Endothelial cell of umbilical vein (primary cell): ENCODE data around the gene RPL35A. TPM values are rescaled to one million over a fixed set of nuclear protein-coding genes. Genes with fewer than 3 reads are reported as not detected.

ENCODE experiments used
- BruUV-seq: library from RNA; stranded (reverse); fragments of 400-500 nt; replicated peaks from 2 replicates; lab custom pipeline; 2021; lab: Mats Ljungman, UMichigan
- CTCF ChIA-PET: fragments of 300-600, 350-600 bp; sonication (Branson Sonifier 250); formaldehyde crosslinking; loops from one replicate; lab custom pipeline; 2021; ENCODE audit warnings: antibody characterized with exemption, inconsistent platforms; lab: Charles Lee
- POLR2A ChIA-PET: fragments of 300-600, 350-600 bp; sonication (Branson Sonifier 250); formaldehyde crosslinking; loops from one replicate; lab custom pipeline; 2021; ENCODE audit warnings: antibody characterized with exemption, inconsistent platforms; lab: Charles Lee
- DNase-seq: peaks from one replicate; pipeline ENCODE4 v3.0.0-alpha.2; 2011; ENCODE audit warnings: low read depth, low spot score
- FAIRE-seq: peaks from 2 replicates; lab custom pipeline; 2011; peaks lifted over from hg19 to GRCh38; lab: Jason Lieb, UNC
- H2AFZ ChIP-seq: 2 replicates; pipeline ENCODE4 v1.6.0; 2012; ENCODE audit warnings: low read depth, low read length, control low read depth, inconsistent platforms
- H3K27ac ChIP-seq: 2 replicates; pipeline ENCODE4 v1.5.1; 2011; ENCODE audit warnings: low read depth, mild to moderate bottlenecking, control low read depth, low read length, moderate library complexity; ENCODE audit not compliant: insufficient read depth
- H3K27me3 ChIP-seq, 2 experiments: 2 replicates each; pipeline versions ENCODE4 v1.6.0 to v1.6.1; 2011; ENCODE audit warnings: low read length in 2 of 2, mixed read lengths in 1 of 2; ENCODE audit not compliant: control insufficient read depth in 2 of 2, insufficient read depth in 2 of 2
- H3K36me3 ChIP-seq, 2 experiments: 2 replicates in 1 of 2; 3 replicates in 1 of 2; pipeline ENCODE4 v1.5.1; 2011; ENCODE audit warnings: low read length in 2 of 2, mild to moderate bottlenecking in 1 of 2, moderate library complexity in 1 of 2; ENCODE audit not compliant: control insufficient read depth in 2 of 2, insufficient read depth in 2 of 2; ENCODE audit errors: extremely low read depth in 1 of 2
- H3K4me1 ChIP-seq: 3 replicates; pipeline ENCODE4 v1.5.1; 2011; ENCODE audit warnings: mild to moderate bottlenecking, low read length; ENCODE audit not compliant: control insufficient read depth, insufficient read depth; ENCODE audit errors: extremely low read depth
- H3K4me2 ChIP-seq: 2 replicates; pipeline ENCODE4 v1.6.1; 2011; ENCODE audit warnings: low read length, control low read depth, mixed read lengths; ENCODE audit not compliant: insufficient read depth
- H3K4me3 ChIP-seq, 3 experiments: fragments of 200-600 bp in 1 of 3; sonication (generic), shearing (Covaris generic) in 1 of 3; replicated peaks in 1 of 3; 2 replicates each; pipeline ENCODE4 v1.5.1; 2011 to 2016; ENCODE audit warnings: control low read depth in 3 of 3, low read length in 3 of 3, mild to moderate bottlenecking in 2 of 3, inconsistent platforms in 1 of 3, low read depth in 1 of 3, moderate library complexity in 1 of 3; ENCODE audit not compliant: insufficient read depth in 1 of 3
- H3K79me2 ChIP-seq: 2 replicates; pipeline ENCODE4 v1.6.0; 2012; ENCODE audit warnings: low read length, inconsistent platforms; ENCODE audit not compliant: control insufficient read depth, insufficient read depth
- H3K9ac ChIP-seq: replicated peaks from 2 replicates; pipeline ENCODE3; 2011; ENCODE audit warnings: low read length, control low read depth; ENCODE audit not compliant: insufficient read depth; ENCODE audit errors: extremely low read depth
- H3K9me1 ChIP-seq: replicated peaks from 3 replicates; pipeline ENCODE4 v1.6.0; 2011; ENCODE audit warnings: mild to moderate bottlenecking, low read length; ENCODE audit not compliant: control insufficient read depth, insufficient read depth; ENCODE audit errors: extremely low read depth
- H3K9me3 ChIP-seq: replicated peaks from 2 replicates; pipeline ENCODE4 v1.5.1; 2012; ENCODE audit warnings: low read length, inconsistent platforms; ENCODE audit not compliant: control insufficient read depth, insufficient read depth
- H4K20me1 ChIP-seq: replicated peaks from 2 replicates; pipeline ENCODE3; 2011; ENCODE audit warnings: mild to moderate bottlenecking, low read length; ENCODE audit not compliant: control insufficient read depth, insufficient read depth; ENCODE audit errors: extremely low read depth
- CTCF ChIP-seq, 2 donors: IDR thresholded peaks; 1 replicate in 1 of 2; 2 replicates in 1 of 2; pipeline ENCODE4 v1.5.1; 2011; ENCODE audit warnings: low read length in 2 of 2, mild to moderate bottlenecking in 2 of 2, moderate library complexity in 2 of 2, control low read depth in 1 of 2, inconsistent platforms in 1 of 2, low read depth in 1 of 2; ENCODE audit not compliant: insufficient read depth in 1 of 2; ENCODE audit errors: extremely low read depth in 1 of 2
- EZH2 ChIP-seq: IDR thresholded peaks from 2 replicates; pipeline ENCODE4 v1.6.1; 2012; ENCODE audit warnings: borderline replicate concordance, low read depth, mild to moderate bottlenecking, moderate library complexity, low read length, inconsistent platforms; ENCODE audit not compliant: severe bottlenecking
- FOS ChIP-seq: IDR thresholded peaks from 2 replicates; pipeline ENCODE4 v1.6.1; 2011; ENCODE audit warnings: mild to moderate bottlenecking, low read length, moderate library complexity, borderline replicate concordance; ENCODE audit not compliant: insufficient read depth
- GATA2 ChIP-seq: IDR thresholded peaks from 2 replicates; pipeline ENCODE4 v1.7.0; 2011; ENCODE audit warnings: low read depth, mild to moderate bottlenecking, moderate library complexity, mixed read lengths, low read length; ENCODE audit not compliant: insufficient read length, insufficient read depth
- MAX ChIP-seq: IDR thresholded peaks from 2 replicates; pipeline ENCODE4 v1.6.1; 2011; ENCODE audit not compliant: insufficient read depth, insufficient read length
- MYC ChIP-seq: IDR thresholded peaks from one replicate; pipeline ENCODE4 v1.6.1; 2011; ENCODE audit warnings: mild to moderate bottlenecking, low read depth, low read length
- POLR2A ChIP-seq: IDR thresholded peaks from 2 replicates; pipeline ENCODE4 v1.6.1; 2012; ENCODE audit warnings: low read depth, mild to moderate bottlenecking, control low read depth, low read length
- POLR2AphosphoS5 ChIP-seq: IDR thresholded peaks from 2 replicates; pipeline ENCODE4 v1.6.1; 2012; ENCODE audit warnings: low read depth, mild to moderate bottlenecking, control low read depth, low read length, moderate library complexity; ENCODE audit not compliant: insufficient read depth
- dilution Hi-C: fragments of 300-500 bp; cut with MboI; formaldehyde crosslinking; loops from one replicate; pipeline ENCODE4 v1.15.0; 2019; ENCODE audit warnings: low sequenced_read_pairs; ENCODE audit not compliant: extremely low pct_ligation_motif_present
- intact Hi-C: fragments of 100-400 bp; cut with micrococcal nuclease; formaldehyde crosslinking; loops from one replicate; pipeline ENCODE4 v1.10.0; 2022
- polyA plus RNA-seq, 4 experiments: library from polyadenylated mRNA; depleted of rRNA in 3 of 4; stranded (reverse) in 3 of 4; unstranded in 1 of 4; fragments of >200 nt; gene quantifications; 2 replicates each; pipeline versions ENCODE4 v1.2.1 to v1.2.3, GENCODE V29; 2011 to 2012; ENCODE audit warnings: missing spikeins in 1 of 4
- total RNA-seq: library from RNA; stranded (reverse); gene quantifications from 2 replicates; pipeline ENCODE4 v1.2.3, GENCODE V29; 2021

The RPL35A gene
- total and polyA plus RNA-seq, 2 donors (not counting 3 experiments of a cell fraction or from before 2014, with no cell fraction given), result 566 to 1,094 TPM

- CTCF ChIA-PET, result no interaction called here
- no peaks in the 10 kb centered on the region for H3K9me1 ChIP-seq
- dilution Hi-C loops, result no loop called here
- H3K4me1 ChIP-seq, result peaks cover 23% of the 10 kb centered on the region
- intact Hi-C loops, result no loop called here
- H3K27ac ChIP-seq, result peak overlapping the region; percentile 85
- peaks cover 2% of the 10 kb centered on the region for H4K20me1 ChIP-seq
- H3K4me2 ChIP-seq, result peak overlapping the region; percentile 91
- H3K27me3 ChIP-seq, result no peaks in the 10 kb centered on the region
- POLR2A ChIA-PET, result interaction anchor here (0.5 kb wide), 1 partner anchor 60 kb away, joined by 3 read pairs; no protein-coding TSS in a partner anchor
- peaks cover 46% of the 10 kb centered on the region for H3K79me2 ChIP-seq
- H3K9me3 ChIP-seq, result no peaks in the 10 kb centered on the region
- BruUV-seq, result no TSS peak
- no peak for TF ChIP-seq MYC
- no peak for TF ChIP-seq FOS
- TF ChIP-seq POLR2AphosphoS5, result no peak
- TF ChIP-seq MAX, result no peak
- TF ChIP-seq EZH2, result no peak
- TF ChIP-seq GATA2, result no peak
- peak overlapping the region; percentile 61 to 82 (median 82) for H3K4me3 ChIP-seq
- no peak overlapping the region for H2AFZ ChIP-seq
- H3K36me3 ChIP-seq, result peaks cover 21 to 30% of the 10 kb centered on the region in 2 experiments
- H3K9ac ChIP-seq, result peak overlapping the region; percentile 96
- DNase-seq (no peak), FAIRE-seq (peak; percentile 21)
Observed at GRCh38 chr3:197951392-197951990, 1.5 kb downstream of the RPL35A start.

GRCh38 chr3:197952440-197952839 is 2.5 kb downstream of the RPL35A start:
- Histone ChIP-seq H4K20me1 (peaks cover 2% of the 10 kb centered on the region), H3K27me3 (no peaks in the 10 kb centered on the region), H3K9me3 (no peaks in the 10 kb centered on the region), H3K79me2 (peaks cover 46% of the 10 kb centered on the region), H3K36me3 (peaks cover 21 to 30% of the 10 kb centered on the region in 2 experiments), H3K4me3 (no peak overlapping the region), H3K27ac (no peak overlapping the region), H2AFZ (no peak overlapping the region), H3K4me2 (peak overlapping the region; percentile 18), H3K9me1 (no peaks in the 10 kb centered on the region), H3K9ac (no peak overlapping the region), H3K4me1 (peaks cover 23% of the 10 kb centered on the region)
- no TSS peak for BruUV-seq
- FAIRE-seq (peak; percentile 26), DNase-seq (no peak)
- intact Hi-C loops, result no loop called here
- dilution Hi-C loops, result no loop called here
- POLR2A ChIA-PET, result no interaction called here
- no peak for TF ChIP-seq CTCF (IDR thresholded peaks at IDR 0.05; ENCODE audit: extremely low read depth in 1 of 2, insufficient read depth in 1 of 2, low read depth in 1 of 2, low read length in 2 of 2)
- no peak for TF ChIP-seq POLR2A
- no peak for TF ChIP-seq FOS
- CTCF ChIA-PET, result no interaction called here
